Measurements from ENCODE around the gene ARHGAP5. TPM values are rescaled to one million over a fixed set of nuclear protein-coding genes. Genes with fewer than 3 reads are reported as not detected.

The ARHGAP5 gene
- total RNA-seq, 3 donors from 2014 or later (not counting 1 experiment from before 2014, with no cell fraction given): 31.5 to 45.8 (median 41.1) TPM

- no peak for TF ChIP-seq CTCF (IDR thresholded peaks at IDR 0.05)
- Histone ChIP-seq H3K27me3 (ENCODE audit: control insufficient read depth, insufficient read depth, low read length) (no peaks in the 10 kb centered on the region), H3K27ac (ENCODE audit: low read length) (no peak overlapping the region), H3K9me3 (ENCODE audit: control insufficient read depth, insufficient read depth, low read length) (no peaks in the 10 kb centered on the region), H3K4me1 (ENCODE audit: control insufficient read depth, insufficient read depth, low read length) (no peaks in the 10 kb centered on the region), H3K4me3 (ENCODE audit: low read length) (no peak overlapping the region), H3K36me3 (ENCODE audit: control insufficient read depth, insufficient read depth, low read length) (no peaks in the 10 kb centered on the region)
- no peak for ATAC-seq
- peaks cover 0 to 16% of the 10 kb centered on the region in 2 donors for H3K27me3 Mint-ChIP-seq (ENCODE audit: low read depth in 2 of 2)
- H3K27ac Mint-ChIP-seq: no peak overlapping the region
- H3K36me3 Mint-ChIP-seq: no peaks in the 10 kb centered on the region
- WGBS (ENCODE audit: insufficient coverage): no CpG with 5 or more reads among the region's 1 CpG
- H3K4me3 Mint-ChIP-seq: no peak overlapping the region
- no peaks in the 10 kb centered on the region for H3K4me1 Mint-ChIP-seq
- intact Hi-C loops (cut with micrococcal nuclease): no loop called here
- no peaks in the 10 kb centered on the region for H3K9me3 Mint-ChIP-seq
- no peak for DNase-seq
Observed at GRCh38 chr14:32038876-32039275, 38.2 kb upstream of the ARHGAP5 start.

GRCh38 chr14:32039401-32040030 is 37.6 kb upstream of the ARHGAP5 start:
- DNase-seq: no peak

GRCh38 chr14:32043624-32044023 is 33.5 kb upstream of the ARHGAP5 start:
- DNase-seq: no peak
- Histone ChIP-seq H3K9me3 (ENCODE audit: control insufficient read depth, insufficient read depth, low read length) (no peaks in the 10 kb centered on the region), H3K27me3 (ENCODE audit: control insufficient read depth, insufficient read depth, low read length) (no peaks in the 10 kb centered on the region), H3K4me1 (ENCODE audit: control insufficient read depth, insufficient read depth, low read length) (no peaks in the 10 kb centered on the region), H3K27ac (ENCODE audit: low read length) (no peak overlapping the region), H3K4me3 (ENCODE audit: low read length) (no peak overlapping the region), H3K36me3 (ENCODE audit: control insufficient read depth, insufficient read depth, low read length) (no peaks in the 10 kb centered on the region)
- no peak for ATAC-seq
- TF ChIP-seq CTCF (IDR thresholded peaks at IDR 0.05): no peak
- Mint-ChIP-seq H3K27ac (no peak overlapping the region), H3K36me3 (no peaks in the 10 kb centered on the region), H3K9me3 (no peaks in the 10 kb centered on the region), H3K4me1 (no peaks in the 10 kb centered on the region), H3K27me3 (ENCODE audit: low read depth in 2 of 2) (peaks cover 0 to 16% of the 10 kb centered on the region in 2 donors), H3K4me3 (no peak overlapping the region)
- intact Hi-C loops (cut with micrococcal nuclease): no loop called here
- WGBS (ENCODE audit: insufficient coverage): 40% methylated on average over 4 of the region's 4 CpGs

More at GRCh38 chr14:32039401-32040030, 37.6 kb upstream of the ARHGAP5 start:
- H3K36me3 ChIP-seq (ENCODE audit: control insufficient read depth, insufficient read depth, low read length): no peaks in the 10 kb centered on the region
- intact Hi-C loops (cut with micrococcal nuclease): no loop called here
- no peaks in the 10 kb centered on the region for H3K4me1 Mint-ChIP-seq
- H3K4me3 ChIP-seq (ENCODE audit: low read length): no peak overlapping the region
- 87% methylated on average over 6 of the region's 7 CpGs for WGBS (ENCODE audit: insufficient coverage)
- H3K36me3 Mint-ChIP-seq: no peaks in the 10 kb centered on the region
- peaks cover 0 to 16% of the 10 kb centered on the region in 2 donors for H3K27me3 Mint-ChIP-seq (ENCODE audit: low read depth in 2 of 2)
- no peak overlapping the region for H3K27ac ChIP-seq (ENCODE audit: low read length)
- no peak for TF ChIP-seq CTCF (IDR thresholded peaks at IDR 0.05)
- no peaks in the 10 kb centered on the region for H3K9me3 ChIP-seq (ENCODE audit: control insufficient read depth, insufficient read depth, low read length)
- ATAC-seq: no peak
- H3K4me1 ChIP-seq (ENCODE audit: control insufficient read depth, insufficient read depth, low read length): no peaks in the 10 kb centered on the region
- no peak overlapping the region for H3K27ac Mint-ChIP-seq
- no peak overlapping the region for H3K4me3 Mint-ChIP-seq
- no peaks in the 10 kb centered on the region for H3K9me3 Mint-ChIP-seq
- H3K27me3 ChIP-seq (ENCODE audit: control insufficient read depth, insufficient read depth, low read length): no peaks in the 10 kb centered on the region

GRCh38 chr14:32044454-32044853 is 32.6 kb upstream of the ARHGAP5 start:
- H3K4me1 Mint-ChIP-seq: no peaks in the 10 kb centered on the region
- no peak overlapping the region for H3K4me3 ChIP-seq (ENCODE audit: low read length)
- no peaks in the 10 kb centered on the region for H3K9me3 Mint-ChIP-seq
- no peak overlapping the region for H3K27ac ChIP-seq (ENCODE audit: low read length)
- H3K36me3 Mint-ChIP-seq: no peaks in the 10 kb centered on the region
- no peaks in the 10 kb centered on the region for H3K4me1 ChIP-seq (ENCODE audit: control insufficient read depth, insufficient read depth, low read length)
- no peaks in the 10 kb centered on the region for H3K36me3 ChIP-seq (ENCODE audit: control insufficient read depth, insufficient read depth, low read length)
- no peaks in the 10 kb centered on the region for H3K9me3 ChIP-seq (ENCODE audit: control insufficient read depth, insufficient read depth, low read length)
- H3K27me3 ChIP-seq (ENCODE audit: control insufficient read depth, insufficient read depth, low read length): no peaks in the 10 kb centered on the region
- TF ChIP-seq CTCF (IDR thresholded peaks at IDR 0.05): no peak
- 93% methylated on average over 2 of the region's 4 CpGs for WGBS (ENCODE audit: insufficient coverage)
- no peak for DNase-seq
- ATAC-seq: no peak
- H3K27me3 Mint-ChIP-seq (ENCODE audit: low read depth in 2 of 2): peaks cover 0 to 16% of the 10 kb centered on the region in 2 donors
- intact Hi-C loops (cut with micrococcal nuclease): no loop called here
- H3K27ac Mint-ChIP-seq: no peak overlapping the region
- H3K4me3 Mint-ChIP-seq: no peak overlapping the region

Measured in natural killer cell (primary cell).